Mucosa of stomach (tissue), 1 donor: ENCODE measurements around the gene ATP4B.
"Not testable (repeated sequence)": the region's sequence is repeated elsewhere in the genome, so short reads cannot be mapped to it uniquely, and the experiment has no call there.

Experiments used
- H3K27me3 ChIP-seq: one replicate; pipeline ENCODE4 v1.7.0; 2013; ENCODE audit warnings: mild to moderate bottlenecking, low read length; ENCODE audit not compliant: control insufficient read depth, insufficient read depth
- H3K36me3 ChIP-seq: one replicate; pipeline ENCODE4 v1.7.0; 2013; ENCODE audit warnings: low read length; ENCODE audit not compliant: control insufficient read depth, insufficient read depth
- H3K4me1 ChIP-seq: one replicate; pipeline ENCODE4 v1.7.0; 2013; ENCODE audit warnings: mild to moderate bottlenecking, low read length; ENCODE audit not compliant: control insufficient read depth, insufficient read depth
- H3K4me3 ChIP-seq: one replicate; pipeline ENCODE4 v1.7.0; 2013; ENCODE audit warnings: low read length
- H3K9ac ChIP-seq: one replicate; pipeline ENCODE4 v1.7.0; 2013; ENCODE audit warnings: mild to moderate bottlenecking, low read length, moderate library complexity
- H3K9me3 ChIP-seq: one replicate; pipeline ENCODE4 v1.7.0; 2013; ENCODE audit warnings: mild to moderate bottlenecking, low read length, moderate library complexity; ENCODE audit not compliant: control insufficient read depth
- donor health status: Pancreatic carcinoma.

Gene ATP4B

DNA sequence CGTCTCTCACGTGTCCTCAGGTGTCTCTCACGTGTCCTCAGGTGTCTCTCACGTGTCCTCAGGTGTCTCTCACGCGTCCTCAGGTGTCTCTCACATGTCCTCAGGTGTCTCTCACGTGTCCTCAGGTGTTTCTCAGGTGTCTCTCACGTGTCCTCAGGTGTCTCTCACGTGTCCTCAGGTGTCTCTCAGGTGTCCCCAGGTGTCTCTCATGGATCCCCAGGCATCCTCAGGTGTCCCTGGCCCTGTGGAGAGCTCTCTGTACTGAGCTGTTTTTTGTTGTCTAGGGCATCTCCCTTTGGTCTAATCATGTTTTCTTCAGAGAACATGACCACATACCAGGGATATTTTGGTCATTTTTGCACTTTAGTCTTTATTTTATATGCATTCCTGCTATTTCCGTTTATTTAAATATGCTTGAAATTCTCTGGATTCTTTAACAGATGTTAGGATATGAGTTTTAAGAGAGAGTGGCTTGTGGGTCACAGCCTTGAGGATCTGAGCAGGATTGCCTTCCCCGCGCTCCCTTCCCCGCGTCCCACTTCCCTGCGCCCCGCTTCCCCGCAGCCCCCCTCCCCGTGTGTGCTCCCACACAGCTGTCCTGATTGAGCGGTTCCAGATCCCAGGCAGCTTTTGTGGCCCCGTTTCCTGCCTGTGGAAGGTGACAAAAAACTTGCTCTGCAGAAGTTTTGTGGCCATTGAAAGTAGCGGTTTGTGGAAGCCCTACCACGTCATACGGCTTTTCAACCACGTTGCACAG, 31.9 kb downstream of the ATP4B start:
- Histone ChIP-seq H3K4me3 (no peak overlapping the region), H3K27me3 (no peaks in the 10 kb centered on the region), H3K36me3 (no peaks in the 10 kb centered on the region), H3K9ac (no peak overlapping the region), H3K9me3 (no peaks in the 10 kb centered on the region), H3K4me1 (no peaks in the 10 kb centered on the region)

DNA sequence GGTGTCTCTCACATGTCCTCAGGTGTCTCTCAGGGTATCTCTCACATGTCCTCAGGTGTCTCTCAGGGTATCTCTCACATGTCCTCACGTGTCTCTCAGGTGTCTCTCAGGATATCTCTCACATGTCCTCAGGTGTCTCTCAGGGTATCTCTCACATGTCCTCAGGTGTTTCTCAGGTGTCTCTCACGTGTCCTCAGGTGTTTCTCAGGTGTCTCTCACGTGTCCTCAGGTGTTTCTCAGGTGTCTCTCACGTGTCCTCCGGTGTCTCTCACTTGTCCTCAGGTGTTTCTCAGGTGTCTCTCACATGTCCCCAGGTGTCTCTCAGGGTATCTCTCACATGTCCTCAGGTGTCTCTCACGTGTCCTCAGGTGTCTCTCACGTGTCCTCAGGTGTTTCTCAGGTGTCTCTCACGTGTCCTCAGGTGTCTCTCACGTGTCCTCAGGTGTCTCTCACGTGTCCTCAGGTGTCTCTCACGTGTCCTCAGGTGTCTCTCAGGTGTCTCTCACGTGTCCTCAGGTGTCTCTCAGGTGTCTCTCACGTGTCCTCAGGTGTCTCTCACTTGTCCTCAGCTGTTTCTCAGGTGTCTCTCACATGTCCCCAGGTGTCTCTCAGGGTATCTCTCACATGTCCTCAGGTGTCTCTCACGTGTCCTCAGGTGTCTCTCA, 33.2 kb downstream of the ATP4B start:
- not testable (repeated sequence) for H3K4me3 ChIP-seq, H3K36me3 ChIP-seq, H3K27me3 ChIP-seq, H3K9ac ChIP-seq, H3K4me1 ChIP-seq, H3K9me3 ChIP-seq

DNA sequence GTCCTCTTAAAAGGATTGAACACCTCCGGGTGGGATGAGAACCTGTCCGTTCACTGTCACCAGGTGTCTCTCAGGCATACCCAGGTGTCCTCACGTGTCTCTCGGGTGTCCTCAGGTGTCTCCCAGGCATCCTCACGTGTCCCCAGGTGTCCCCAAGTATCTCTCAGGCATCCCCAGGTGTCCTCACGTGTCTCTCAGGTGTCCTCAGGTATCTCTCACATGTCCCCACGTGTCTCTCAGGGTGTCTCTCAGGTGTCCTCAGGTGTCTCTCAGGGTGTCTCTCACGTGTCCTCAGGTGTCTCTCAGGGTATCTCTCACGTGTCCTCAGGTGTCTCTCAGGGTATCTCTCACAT, 33.8 kb downstream of the ATP4B start:
- no peaks in the 10 kb centered on the region for H3K36me3 ChIP-seq
- no peaks in the 10 kb centered on the region for H3K9me3 ChIP-seq
- no peaks in the 10 kb centered on the region for H3K27me3 ChIP-seq
- no peaks in the 10 kb centered on the region for H3K4me1 ChIP-seq
- no peak overlapping the region for H3K4me3 ChIP-seq
- H3K9ac ChIP-seq: no peak overlapping the region

DNA sequence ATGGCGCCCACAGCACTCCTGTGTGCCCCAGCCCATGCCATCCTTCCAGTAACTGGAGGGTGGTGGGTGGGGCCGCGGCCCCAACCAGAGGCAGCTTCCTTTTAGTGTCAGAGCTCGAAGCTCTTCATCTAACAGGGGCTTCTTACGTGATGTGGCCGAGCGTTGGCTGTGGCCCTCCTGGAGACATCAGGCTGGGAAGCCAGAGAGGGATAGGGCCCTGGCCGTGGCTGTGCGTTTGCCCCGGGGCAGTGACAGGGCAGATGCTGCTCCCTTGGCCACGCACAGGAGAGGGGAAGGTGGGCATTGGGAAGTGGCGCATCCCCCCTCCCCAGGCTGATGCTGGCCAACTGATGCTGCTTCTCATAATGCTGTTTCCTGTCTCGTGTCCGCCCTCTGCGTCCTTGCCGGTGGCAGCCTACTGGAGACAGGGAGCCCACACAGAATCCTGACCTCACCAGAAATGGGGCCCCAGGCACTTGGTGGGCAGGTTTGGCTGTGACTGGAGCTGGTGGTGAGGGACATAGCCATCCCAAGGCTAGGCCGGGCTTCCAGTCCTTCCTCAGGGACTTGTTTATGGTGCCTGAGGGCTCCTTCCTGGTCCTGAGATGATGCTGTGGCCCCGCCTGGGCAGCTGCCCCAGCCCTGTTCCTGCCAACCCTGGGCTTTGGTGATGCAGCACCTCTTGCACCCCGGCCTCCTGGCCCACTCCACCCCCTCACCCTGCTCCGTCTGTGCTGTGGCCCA, 34.3 kb downstream of the ATP4B start:
- Histone ChIP-seq H3K9ac (no peak overlapping the region), H3K4me1 (no peaks in the 10 kb centered on the region), H3K27me3 (no peaks in the 10 kb centered on the region), H3K36me3 (no peaks in the 10 kb centered on the region), H3K4me3 (no peak overlapping the region), H3K9me3 (no peaks in the 10 kb centered on the region)

DNA sequence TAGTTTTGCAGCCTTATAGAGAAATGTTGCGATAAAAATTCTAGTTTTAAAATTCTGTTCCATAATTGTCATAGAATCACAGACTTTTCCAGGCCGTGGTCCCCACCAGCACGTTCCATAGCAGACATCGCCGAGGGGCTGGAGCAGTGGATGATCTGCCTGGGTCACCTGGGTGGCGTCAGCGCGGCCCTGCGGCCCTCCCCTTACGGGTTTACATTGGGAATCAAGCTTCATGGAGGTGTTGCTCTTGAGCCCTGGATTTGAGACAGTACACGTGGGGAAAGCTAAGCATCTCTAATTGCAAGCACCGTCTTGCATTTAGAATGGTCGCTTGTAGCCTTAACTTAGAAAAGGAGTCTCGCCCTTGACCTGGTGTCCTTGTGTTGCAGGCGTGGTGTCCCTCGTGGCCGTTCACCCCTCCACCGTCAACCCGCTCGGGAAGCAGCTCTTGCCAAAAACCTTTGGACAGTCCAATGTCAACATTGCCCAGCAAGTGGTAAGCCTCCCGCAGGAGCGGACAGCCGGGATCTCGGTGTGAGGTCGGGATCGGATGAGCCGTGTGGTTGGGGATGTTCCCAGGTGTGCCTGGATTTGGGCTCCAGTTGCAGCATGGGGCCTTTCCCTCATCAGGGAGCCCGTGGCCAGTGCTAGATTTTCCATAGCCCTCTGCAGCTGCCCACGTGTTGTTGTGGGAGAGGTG, 35.1 kb downstream of the ATP4B start:
- H3K36me3 ChIP-seq: no peaks in the 10 kb centered on the region
- H3K4me3 ChIP-seq: no peak overlapping the region
- H3K9me3 ChIP-seq: no peaks in the 10 kb centered on the region
- H3K9ac ChIP-seq: no peak overlapping the region
- H3K4me1 ChIP-seq: peaks cover 7% of the 10 kb centered on the region
- H3K27me3 ChIP-seq: no peaks in the 10 kb centered on the region

DNA sequence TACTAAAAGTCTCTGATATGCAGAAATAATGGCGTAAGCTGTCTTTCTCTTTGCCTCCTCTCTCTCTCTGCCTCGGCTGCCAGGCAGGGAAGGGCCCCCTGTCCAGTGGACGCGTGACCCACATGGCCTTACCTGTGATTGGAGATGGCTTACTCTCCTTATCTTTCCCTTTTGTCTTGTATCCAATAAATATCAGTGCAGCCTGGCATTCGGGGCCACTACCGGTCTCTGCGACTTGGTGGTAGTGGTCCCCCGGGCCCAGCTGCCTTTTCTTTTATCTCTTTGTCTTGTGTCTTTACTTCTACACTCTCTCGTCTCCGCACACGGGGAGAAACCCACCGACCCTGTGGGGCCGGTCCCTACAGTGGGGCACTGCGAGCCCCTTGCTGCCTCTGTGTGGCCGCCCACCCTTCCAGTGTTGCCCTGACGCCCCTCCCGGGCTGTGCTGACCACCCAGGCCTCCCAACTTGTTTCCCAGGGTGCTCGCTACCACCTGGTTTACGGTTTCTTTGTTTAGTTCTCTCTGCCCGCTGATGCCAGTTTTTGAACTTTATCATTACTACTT, 35.9 kb downstream of the ATP4B start:
- H3K9ac ChIP-seq, H3K4me3 ChIP-seq, H3K36me3 ChIP-seq, H3K27me3 ChIP-seq, H3K9me3 ChIP-seq: not testable (repeated sequence)
- H3K4me1 ChIP-seq: peaks cover 13% of the 10 kb centered on the region

DNA sequence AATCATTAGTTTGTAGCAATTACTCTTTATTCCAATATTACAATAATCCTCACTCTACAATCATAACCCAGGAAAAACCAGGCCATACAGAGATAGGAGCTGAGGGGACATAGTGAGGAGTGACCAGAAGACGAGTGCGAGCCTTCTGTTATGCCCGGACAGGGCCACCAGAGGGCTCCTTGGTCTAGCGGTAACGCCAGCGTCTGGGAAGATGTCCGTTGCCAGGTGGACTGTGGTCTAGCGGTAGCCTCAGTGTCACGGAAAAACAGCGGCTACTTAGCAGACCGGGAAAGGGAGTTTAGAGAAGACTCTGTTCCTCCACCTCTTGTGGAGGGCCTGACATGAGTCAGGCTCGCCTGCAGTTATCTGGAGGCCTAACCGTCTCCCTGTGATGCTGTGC, 36.5 kb downstream of the ATP4B start:
- not testable (repeated sequence) for H3K9me3 ChIP-seq, H3K27me3 ChIP-seq, H3K4me3 ChIP-seq, H3K9ac ChIP-seq, H3K36me3 ChIP-seq
- peaks cover 19% of the 10 kb centered on the region for H3K4me1 ChIP-seq

DNA sequence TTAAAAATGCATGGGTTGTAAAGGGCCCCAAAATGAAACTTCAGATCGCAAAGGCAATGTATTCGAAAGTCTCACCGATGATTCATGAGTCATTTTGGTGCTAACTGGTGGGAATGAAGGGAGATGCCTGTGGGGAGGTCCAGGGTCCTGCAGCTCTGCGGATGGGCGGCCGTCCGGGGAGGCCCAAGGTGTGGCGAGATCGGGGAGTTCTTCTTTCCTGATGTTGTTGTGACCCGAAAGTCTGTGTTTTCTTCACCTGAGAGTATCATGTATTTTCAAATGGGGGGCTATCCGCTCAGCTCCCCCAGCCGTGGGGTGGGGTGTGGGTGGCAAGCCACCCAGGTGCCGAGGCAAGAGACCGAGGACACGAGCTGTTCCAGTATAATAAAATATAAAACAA, 37.0 kb downstream of the ATP4B start:
- Histone ChIP-seq H3K36me3 (no peaks in the 10 kb centered on the region), H3K4me3 (no peak overlapping the region), H3K9me3 (no peaks in the 10 kb centered on the region)

DNA sequence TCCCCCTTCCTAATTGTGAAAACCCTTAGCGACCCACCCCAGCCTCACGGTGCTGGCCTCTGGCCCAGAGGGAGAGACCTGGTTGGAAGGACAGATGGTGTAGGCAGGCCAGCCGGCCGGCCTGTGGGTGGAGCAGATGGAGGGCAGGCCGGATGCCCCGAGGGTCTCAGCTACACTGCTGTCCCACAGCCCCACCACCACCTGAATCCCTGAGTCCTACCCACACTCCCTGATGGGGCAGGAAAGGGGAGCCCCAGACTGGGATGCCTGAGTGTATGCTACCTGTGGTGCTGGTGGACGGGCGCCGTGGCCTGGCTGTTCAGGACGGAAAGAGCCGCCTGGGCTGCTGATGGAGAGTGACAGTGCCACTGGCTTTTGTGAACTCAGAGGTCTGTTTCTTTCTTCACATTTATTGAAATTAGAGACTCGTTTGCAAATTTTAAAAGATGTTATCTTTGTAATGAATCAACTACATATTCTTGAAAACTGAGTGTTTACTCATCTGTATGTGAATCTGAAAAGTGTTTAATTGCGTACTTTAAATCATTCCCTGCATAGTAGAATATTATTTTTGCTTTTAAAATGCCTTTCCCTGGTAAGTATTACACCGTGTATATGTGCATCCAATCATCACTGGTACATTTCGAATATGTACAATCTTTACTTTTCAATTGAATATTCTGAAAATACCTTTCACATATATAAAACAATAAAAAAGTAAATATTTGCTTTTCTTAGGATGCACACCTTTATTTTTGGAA, 37.8 kb downstream of the ATP4B start:
- Histone ChIP-seq H3K27me3 (no peaks in the 10 kb centered on the region), H3K4me1 (peaks cover 23% of the 10 kb centered on the region), H3K9ac (no peak overlapping the region), H3K9me3 (no peaks in the 10 kb centered on the region), H3K4me3 (no peak overlapping the region), H3K36me3 (no peaks in the 10 kb centered on the region)

More for the DNA sequence above, 37.0 kb downstream of the ATP4B start:
- Histone ChIP-seq H3K4me1 (peaks cover 23% of the 10 kb centered on the region), H3K27me3 (no peaks in the 10 kb centered on the region), H3K9ac (no peak overlapping the region)

DNA sequence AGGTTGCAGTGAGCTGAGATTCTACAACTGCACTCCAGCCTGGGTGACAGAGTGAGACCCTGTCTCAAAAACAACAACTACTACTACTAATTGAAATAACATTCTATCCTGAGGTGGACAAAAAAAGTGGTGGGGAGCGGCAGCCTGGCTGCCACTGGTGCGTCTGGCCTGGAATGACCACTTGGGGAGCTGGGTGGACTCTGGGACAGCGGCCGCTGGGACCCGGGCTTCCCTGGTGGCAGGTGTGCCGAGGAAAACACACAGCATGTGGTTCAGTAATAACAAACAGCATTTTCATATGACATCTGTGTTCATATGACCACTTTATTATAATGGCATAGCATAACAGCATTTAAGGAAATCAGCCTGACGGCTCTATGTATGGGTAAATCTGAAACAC, 39.5 kb downstream of the ATP4B start:
- no peaks in the 10 kb centered on the region for H3K36me3 ChIP-seq
- H3K4me1 ChIP-seq: peaks cover 23% of the 10 kb centered on the region

DNA sequence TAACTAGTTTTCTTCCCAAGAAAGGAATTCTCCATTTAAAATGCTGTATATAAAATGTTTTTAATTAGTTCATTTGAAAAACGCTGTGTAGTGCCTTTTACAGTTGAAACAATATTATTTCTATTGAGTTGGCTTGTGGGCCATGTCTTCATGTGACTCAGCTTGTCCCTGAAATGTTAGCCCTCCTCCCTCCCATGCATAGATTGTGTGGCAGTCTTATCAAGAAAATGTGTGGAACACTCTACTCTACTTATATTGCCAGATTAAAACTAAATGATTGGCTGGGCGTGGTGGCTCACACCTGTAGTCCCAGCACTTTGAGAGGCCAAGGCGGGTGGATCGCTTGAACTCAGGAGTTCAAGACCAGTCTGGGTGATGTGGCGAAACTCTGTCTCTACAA, 40.0 kb downstream of the ATP4B start:
- H3K9me3 ChIP-seq: no peaks in the 10 kb centered on the region
- no peak overlapping the region for H3K9ac ChIP-seq
- no peaks in the 10 kb centered on the region for H3K36me3 ChIP-seq
- H3K27me3 ChIP-seq: no peaks in the 10 kb centered on the region
- no peak overlapping the region for H3K4me3 ChIP-seq
- peaks cover 23% of the 10 kb centered on the region for H3K4me1 ChIP-seq

More for the DNA sequence above, 39.5 kb downstream of the ATP4B start:
- Histone ChIP-seq H3K9ac (no peak overlapping the region), H3K9me3 (no peaks in the 10 kb centered on the region), H3K4me3 (no peak overlapping the region), H3K27me3 (no peaks in the 10 kb centered on the region)
